Pulmonary artery endothelial cell (primary cell): ENCODE results near the gene PPP2R2C. TPM values are rescaled to one million over a fixed set of nuclear protein-coding genes. Genes with fewer than 3 reads are reported as not detected.

Source experiments
- DNase-seq: peaks from one replicate; pipeline ENCODE4 v3.0.0-alpha.2; 2011; ENCODE audit warnings: low read depth, low spot score
- total RNA-seq: library from RNA; depleted of rRNA; stranded (reverse); fragments of >200 nt; gene quantifications from 2 replicates; pipeline ENCODE4 v1.2.3, GENCODE V29; 2014

PPP2R2C gene
- total RNA-seq, 1 donor from 2014 or later: not detected

GRCh38 chr4:6449746-6450369, 22.6 kb downstream of the PPP2R2C start:
- no peak for DNase-seq

GRCh38 chr4:6449335-6449734, 23.1 kb downstream of the PPP2R2C start:
- DNase-seq: no peak

- DNase-seq: no peak
These were observed 23.8 kb downstream of the PPP2R2C start for GRCh38 chr4:6448476-6449170.

GRCh38 chr4:6447672-6448171, 24.7 kb downstream of the PPP2R2C start:
- no peak for DNase-seq

GRCh38 chr4:6446538-6447451, 25.6 kb downstream of the PPP2R2C start:
- DNase-seq: no peak

GRCh38 chr4:6446130-6446482, 26.3 kb downstream of the PPP2R2C start:
- DNase-seq: no peak

GRCh38 chr4:6445403-6446129, 26.8 kb downstream of the PPP2R2C start:
- DNase-seq: no peak

- DNase-seq: no peak
These were observed 27.8 kb downstream of the PPP2R2C start for GRCh38 chr4:6444582-6444981.

- DNase-seq: no peak
These were observed 29.1 kb downstream of the PPP2R2C start for GRCh38 chr4:6443035-6444023.

GRCh38 chr4:6442555-6442954, 29.9 kb downstream of the PPP2R2C start:
- DNase-seq: no peak

GRCh38 chr4:6441758-6442157, 30.7 kb downstream of the PPP2R2C start:
- DNase-seq: no peak

GRCh38 chr4:6441202-6441582, 31.2 kb downstream of the PPP2R2C start:
- DNase-seq: no peak

GRCh38 chr4:6440506-6441201, 31.8 kb downstream of the PPP2R2C start:
- no peak for DNase-seq

- no peak for DNase-seq
These were observed 33.2 kb downstream of the PPP2R2C start for GRCh38 chr4:6439120-6439762.

- no peak for DNase-seq
These were observed 34.6 kb downstream of the PPP2R2C start for GRCh38 chr4:6437826-6438238.

- no peak for DNase-seq
These were observed 37.4 kb downstream of the PPP2R2C start for GRCh38 chr4:6435010-6435409.

GRCh38 chr4:6430927-6431326, 41.5 kb downstream of the PPP2R2C start:
- no peak for DNase-seq

- no peak for DNase-seq
These were observed 44.8 kb downstream of the PPP2R2C start for GRCh38 chr4:6427439-6428090.
